ENCODE data around the gene NTN1. TPM values are rescaled to one million over a fixed set of nuclear protein-coding genes. Genes with fewer than 3 reads are reported as not detected.

The NTN1 gene
- total RNA-seq, 1 experiment from 2014 or later, result 0.94 TPM

DNA sequence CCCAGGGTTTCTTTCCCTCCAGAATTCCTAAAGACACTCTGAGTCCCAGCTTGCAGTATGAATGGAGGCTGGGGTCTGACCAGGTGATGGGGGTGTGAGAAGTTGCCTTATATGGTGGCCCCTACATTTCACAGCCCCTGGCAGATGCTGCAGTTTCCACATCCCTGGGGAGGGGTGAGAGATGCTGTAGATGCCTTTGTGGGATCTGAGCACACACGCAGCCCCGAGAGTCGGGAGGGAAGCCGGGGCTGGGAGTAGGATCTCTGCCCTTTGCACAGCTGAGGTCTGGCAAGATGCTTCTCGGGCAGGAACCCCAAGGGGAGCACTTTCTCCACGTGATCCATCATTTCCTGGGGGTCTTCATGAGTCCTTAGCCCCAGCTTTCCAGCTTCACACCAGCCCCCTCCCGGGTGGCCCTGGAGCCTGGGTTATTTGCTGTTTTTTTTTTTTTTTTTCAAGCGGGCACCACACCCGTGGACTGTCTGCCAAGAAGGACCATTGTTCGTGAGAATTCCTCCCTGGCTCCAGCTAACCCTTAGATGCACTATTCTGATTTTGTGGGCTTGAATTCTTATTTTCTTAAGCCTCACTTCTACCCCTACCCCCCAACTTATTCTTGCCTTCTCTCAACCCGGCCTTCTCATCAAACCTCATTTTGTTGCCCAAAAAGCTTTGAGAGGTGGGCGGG lies 50.6 kb downstream of the NTN1 start:
- TF ChIP-seq, protein P1, sequence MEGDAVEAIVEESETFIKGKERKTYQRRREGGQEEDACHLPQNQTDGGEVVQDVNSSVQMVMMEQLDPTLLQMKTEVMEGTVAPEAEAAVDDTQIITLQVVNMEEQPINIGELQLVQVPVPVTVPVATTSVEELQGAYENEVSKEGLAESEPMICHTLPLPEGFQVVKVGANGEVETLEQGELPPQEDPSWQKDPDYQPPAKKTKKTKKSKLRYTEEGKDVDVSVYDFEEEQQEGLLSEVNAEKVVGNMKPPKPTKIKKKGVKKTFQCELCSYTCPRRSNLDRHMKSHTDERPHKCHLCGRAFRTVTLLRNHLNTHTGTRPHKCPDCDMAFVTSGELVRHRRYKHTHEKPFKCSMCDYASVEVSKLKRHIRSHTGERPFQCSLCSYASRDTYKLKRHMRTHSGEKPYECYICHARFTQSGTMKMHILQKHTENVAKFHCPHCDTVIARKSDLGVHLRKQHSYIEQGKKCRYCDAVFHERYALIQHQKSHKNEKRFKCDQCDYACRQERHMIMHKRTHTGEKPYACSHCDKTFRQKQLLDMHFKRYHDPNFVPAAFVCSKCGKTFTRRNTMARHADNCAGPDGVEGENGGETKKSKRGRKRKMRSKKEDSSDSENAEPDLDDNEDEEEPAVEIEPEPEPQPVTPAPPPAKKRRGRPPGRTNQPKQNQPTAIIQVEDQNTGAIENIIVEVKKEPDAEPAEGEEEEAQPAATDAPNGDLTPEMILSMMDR (IDR thresholded peaks at IDR 0.05; ENCODE audit: unreplicated experiment), result no peak
- H3K27ac Mint-ChIP-seq (ENCODE audit: unreplicated experiment), result no peak overlapping the region
- BruUV-seq (replicated peaks), result no TSS peak
- no peaks in the 10 kb centered on the region for H3K27me3 Mint-ChIP-seq (ENCODE audit: unreplicated experiment)
- no peaks in the 10 kb centered on the region for H3K4me1 Mint-ChIP-seq (ENCODE audit: low read depth, unreplicated experiment)
- H3K4me3 Mint-ChIP-seq (ENCODE audit: low read depth, unreplicated experiment), result no peak overlapping the region
- no peaks in the 10 kb centered on the region for H3K36me3 Mint-ChIP-seq (ENCODE audit: insufficient read depth, unreplicated experiment)
- CTCF ChIA-PET, result no interaction called here
- DNase-seq, result no peak
- no peaks in the 10 kb centered on the region for H3K9me3 Mint-ChIP-seq (ENCODE audit: low read depth, unreplicated experiment)
- intact Hi-C loops (cut with micrococcal nuclease; ENCODE audit: unreplicated experiment), result no loop called here

DNA sequence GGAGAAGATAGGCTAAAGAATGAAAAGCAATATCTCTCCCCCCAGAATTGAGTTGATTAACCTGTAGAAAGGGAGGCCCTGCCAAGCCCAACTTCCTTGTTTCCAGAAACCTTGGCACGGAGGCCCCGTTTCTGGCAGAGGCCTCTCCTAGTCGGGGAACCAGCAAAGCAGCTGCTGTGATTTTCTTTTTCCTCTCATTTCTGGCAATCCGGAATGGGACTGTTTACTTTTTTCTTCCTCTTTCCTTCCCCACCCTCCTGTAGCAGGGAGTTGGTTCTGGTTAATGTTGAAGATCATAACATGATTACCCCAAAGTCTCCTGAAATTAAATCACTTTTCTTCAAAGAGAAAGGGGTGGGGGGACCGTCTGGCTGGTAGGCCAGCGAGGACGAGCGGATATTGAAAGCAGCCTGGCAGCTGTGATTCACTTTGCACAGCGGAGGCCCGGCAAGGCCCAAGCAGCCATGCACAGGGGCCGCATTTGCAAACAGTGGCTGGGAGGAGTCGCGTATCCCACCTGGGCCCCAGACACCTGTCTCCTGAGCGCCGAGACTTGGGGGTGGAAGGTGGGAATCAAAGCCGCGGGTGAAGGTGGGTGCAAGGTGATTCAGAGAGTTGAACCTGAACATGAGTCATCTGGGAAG lies 51.5 kb downstream of the NTN1 start:
- Mint-ChIP-seq H3K4me1 (ENCODE audit: low read depth, unreplicated experiment) (no peaks in the 10 kb centered on the region), H3K36me3 (ENCODE audit: insufficient read depth, unreplicated experiment) (no peaks in the 10 kb centered on the region), H3K9me3 (ENCODE audit: low read depth, unreplicated experiment) (no peaks in the 10 kb centered on the region), H3K27ac (ENCODE audit: unreplicated experiment) (no peak overlapping the region), H3K27me3 (ENCODE audit: unreplicated experiment) (no peaks in the 10 kb centered on the region), H3K4me3 (ENCODE audit: low read depth, unreplicated experiment) (no peak overlapping the region)
- DNase-seq, result no peak
- TF ChIP-seq, protein P1 (IDR thresholded peaks at IDR 0.05; ENCODE audit: unreplicated experiment), result no peak
- intact Hi-C loops (cut with micrococcal nuclease; ENCODE audit: unreplicated experiment), result no loop called here
- BruUV-seq (replicated peaks), result no TSS peak
- CTCF ChIA-PET, result no interaction called here

DNA sequence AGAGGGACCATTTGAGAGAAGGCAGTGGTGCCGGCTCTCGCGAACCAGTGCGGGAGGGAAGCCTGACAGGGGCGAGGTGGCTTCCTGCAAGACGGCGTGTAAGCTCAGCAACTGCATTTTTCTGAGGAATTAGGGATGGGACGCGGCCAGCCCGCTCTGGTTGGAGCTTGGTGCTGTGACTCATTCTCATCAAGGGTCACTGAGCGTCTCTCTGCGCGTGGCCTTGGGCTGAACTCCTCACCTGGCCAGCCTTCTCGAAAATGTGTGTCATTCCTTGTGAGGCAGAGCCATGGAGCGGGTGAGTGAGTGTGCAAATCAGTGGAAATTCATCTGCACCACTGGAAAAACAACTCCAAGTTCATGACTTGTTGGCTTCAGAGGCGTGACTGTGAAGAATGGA lies 52.8 kb downstream of the NTN1 start:
- no peaks in the 10 kb centered on the region for H3K36me3 Mint-ChIP-seq (ENCODE audit: insufficient read depth, unreplicated experiment)
- intact Hi-C loops (cut with micrococcal nuclease; ENCODE audit: unreplicated experiment), result no loop called here
- BruUV-seq (replicated peaks), result no TSS peak
- no peaks in the 10 kb centered on the region for H3K27me3 Mint-ChIP-seq (ENCODE audit: unreplicated experiment)
- no peaks in the 10 kb centered on the region for H3K4me1 Mint-ChIP-seq (ENCODE audit: low read depth, unreplicated experiment)
- TF ChIP-seq, protein P1 (IDR thresholded peaks at IDR 0.05; ENCODE audit: unreplicated experiment), result no peak
- CTCF ChIA-PET, result no interaction called here
- H3K27ac Mint-ChIP-seq (ENCODE audit: unreplicated experiment), result no peak overlapping the region
- no peaks in the 10 kb centered on the region for H3K9me3 Mint-ChIP-seq (ENCODE audit: low read depth, unreplicated experiment)
- H3K4me3 Mint-ChIP-seq (ENCODE audit: low read depth, unreplicated experiment), result no peak overlapping the region
- DNase-seq, result peak; percentile 2

DNA sequence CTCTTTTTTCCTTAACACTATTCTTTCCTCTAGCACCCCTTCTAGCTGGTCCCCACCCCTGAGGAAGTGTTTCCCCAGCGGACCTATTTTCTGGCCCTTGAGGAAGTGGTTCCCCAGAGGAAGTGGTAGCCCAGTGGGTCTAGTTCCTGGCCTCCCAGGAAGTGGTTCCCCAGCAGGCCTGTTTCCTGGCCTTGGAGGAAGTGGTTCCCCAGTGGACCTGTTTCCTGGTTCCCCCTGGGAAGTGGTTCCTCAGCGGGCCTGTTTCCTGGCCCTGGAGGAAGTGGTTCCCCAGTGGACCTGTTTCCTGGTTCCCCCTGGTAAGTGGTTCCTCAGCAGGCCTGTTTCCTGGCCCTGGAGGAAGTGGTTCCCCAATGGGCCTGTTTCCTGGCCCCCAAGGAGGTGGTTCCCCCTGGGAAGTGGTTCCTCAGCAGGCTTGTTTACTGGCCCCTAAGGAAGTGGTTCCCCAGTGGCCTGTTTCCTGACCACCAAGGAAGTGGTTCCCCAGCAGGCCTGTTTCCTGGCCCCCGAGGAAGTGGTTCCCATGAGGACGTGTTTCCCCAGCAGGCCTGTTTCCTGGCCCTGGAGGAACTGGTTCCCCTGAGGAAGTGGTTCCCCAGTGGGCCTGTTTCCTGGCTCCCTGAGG lies 58.3 kb downstream of the NTN1 start:
- Mint-ChIP-seq H3K4me1 (ENCODE audit: low read depth, unreplicated experiment) (no peaks in the 10 kb centered on the region), H3K4me3 (ENCODE audit: low read depth, unreplicated experiment) (no peak overlapping the region), H3K36me3 (ENCODE audit: insufficient read depth, unreplicated experiment) (no peaks in the 10 kb centered on the region), H3K9me3 (ENCODE audit: low read depth, unreplicated experiment) (no peaks in the 10 kb centered on the region), H3K27me3 (ENCODE audit: unreplicated experiment) (no peaks in the 10 kb centered on the region), H3K27ac (ENCODE audit: unreplicated experiment) (no peak overlapping the region)
- CTCF ChIA-PET, result no interaction called here
- TF ChIP-seq, protein P1 (IDR thresholded peaks at IDR 0.05; ENCODE audit: unreplicated experiment), result no peak
- DNase-seq, result no peak
- intact Hi-C loops (cut with micrococcal nuclease; ENCODE audit: unreplicated experiment), result no loop called here
- BruUV-seq (replicated peaks), result no TSS peak

Measured in Calu3 (cell line).